Testis (tissue), 3 donors: ENCODE results near the gene DNMT3L. TPM values are rescaled to one million over a fixed set of nuclear protein-coding genes. Genes with fewer than 3 reads are reported as not detected.
"Not testable (repeated sequence)": the region's sequence is repeated elsewhere in the genome, so short reads cannot be mapped to it uniquely, and the experiment has no call there.

Experiments used
- DNase-seq: peaks from one replicate; pipeline ENCODE4 v3.0.0-alpha.2; 2019
- H3K27ac ChIP-seq, 2 donors: fragments of 200-600 bp; sonication (generic); one replicate each; pipeline ENCODE4 v1.5.1; 2019
- H3K27me3 ChIP-seq: fragments of 200-600 bp; sonication (generic); one replicate; pipeline ENCODE4 v1.5.1; 2019
- H3K36me3 ChIP-seq: fragments of 200-600 bp; sonication (generic); one replicate; pipeline ENCODE4 v1.5.1; 2017; ENCODE audit warnings: low read depth; ENCODE audit errors: missing control alignments
- H3K4me1 ChIP-seq: fragments of 200-600 bp; sonication (generic); one replicate; pipeline ENCODE4 v1.5.1; 2019
- H3K4me3 ChIP-seq, 2 donors: fragments of 200-600 bp; sonication (generic); one replicate each; pipeline ENCODE4 v1.5.1; 2017 to 2019
- H3K9me3 ChIP-seq: fragments of 200-600 bp; sonication (generic); one replicate; pipeline ENCODE4 v1.5.1; 2017
- CTCF ChIP-seq, 3 experiments: fragments of 450-650 bp in 2 of 3; fragments of 200-600 bp in 1 of 3; sonication (generic) in 1 of 3; IDR thresholded peaks; one replicate each; pipeline ENCODE4 v1.5.1; 2016 to 2019; ENCODE audit warnings: antibody characterized with exemption in 3 of 3, mild to moderate bottlenecking in 2 of 3, moderate library complexity in 1 of 3
- POLR2A ChIP-seq: fragments of 450-650 bp; IDR thresholded peaks from one replicate; pipeline ENCODE4 v1.6.1; 2017; ENCODE audit warnings: antibody characterized with exemption, mild to moderate bottlenecking, moderate library complexity
- WGBS, 2 donors: methylation state at CpG; one replicate each; pipeline ENCODE4 v1.1.5; 2018; 5-methylcytosine and 5-hydroxymethylcytosine counted together
- intact Hi-C: fragments of 100-400 bp; cut with DNase I; formaldehyde crosslinking; loops from one replicate; pipeline ENCODE4 v1.15.1; 2023; ENCODE audit warnings: low total_unique reads
- polyA plus RNA-seq: library from polyadenylated mRNA; stranded (reverse); fragments of 350-450 nt; fragmentation: Illumina TruSeq; extraction: RNeasy Lipid Tissue Mini Kit (QIAGEN cat#74804); gene quantifications from one replicate; pipeline ENCODE4 v1.2.3, GENCODE V29; 2014; ENCODE audit warnings: low read depth, low replicate concordance; ENCODE audit not compliant: insufficient read depth
- total RNA-seq, 2 donors: library from RNA; depleted of rRNA; stranded (reverse); fragments of >200 nt; gene quantifications; one replicate each; pipeline ENCODE4 v1.2.3, GENCODE V29; 2016

Gene DNMT3L
- total and polyA plus RNA-seq, 3 donors from 2014 or later = 0.24 to 0.87 (median 0.71) TPM

- no peak for DNase-seq
- WGBS, 2 donors = 86 to 87% methylated on average over 23 to 29 of the region's 29 CpGs
- no peak for TF ChIP-seq CTCF (IDR thresholded peaks at IDR 0.05)
- no peak for TF ChIP-seq POLR2A
- Histone ChIP-seq H3K4me3 (no peak overlapping the region), H3K4me1 (no peaks in the 10 kb centered on the region), H3K36me3 (no peaks in the 10 kb centered on the region), H3K9me3 (no peaks in the 10 kb centered on the region), H3K27ac (no peak overlapping the region), H3K27me3 (no peaks in the 10 kb centered on the region)
- intact Hi-C loops = no loop called here
Measured at GRCh38 chr21:44253832-44254710, 7.6 kb downstream of the DNMT3L start.

GRCh38 chr21:44249204-44250037 is 12.3 kb downstream of the DNMT3L start:
- H3K36me3 ChIP-seq, H3K4me1 ChIP-seq, H3K9me3 ChIP-seq, H3K27me3 ChIP-seq, DNase-seq, intact Hi-C loops, H3K4me3 ChIP-seq, H3K27ac ChIP-seq: not testable (repeated sequence)
- no CpG with 5 or more reads among the region's 33 CpGs for WGBS, 2 donors

GRCh38 chr21:44247904-44248303 is 13.8 kb downstream of the DNMT3L start:
- H3K9me3 ChIP-seq, H3K27me3 ChIP-seq, H3K27ac ChIP-seq, H3K36me3 ChIP-seq, H3K4me1 ChIP-seq, H3K4me3 ChIP-seq, intact Hi-C loops, DNase-seq: not testable (repeated sequence)
- no CpG with 5 or more reads among the region's 17 CpGs for WGBS, 2 donors

GRCh38 chr21:44243980-44244379 is 17.7 kb downstream of the DNMT3L start:
- intact Hi-C loops, DNase-seq, H3K27ac ChIP-seq, H3K36me3 ChIP-seq, H3K9me3 ChIP-seq, H3K4me3 ChIP-seq, H3K27me3 ChIP-seq, H3K4me1 ChIP-seq: not testable (repeated sequence)
- no CpG with 5 or more reads among the region's 15 CpGs for WGBS, 2 donors

GRCh38 chr21:44241281-44241680 is 20.4 kb downstream of the DNMT3L start:
- WGBS, 2 donors = no CpG with 5 or more reads among the region's 27 CpGs
- H3K4me1 ChIP-seq, H3K9me3 ChIP-seq, H3K27ac ChIP-seq, DNase-seq, H3K27me3 ChIP-seq, intact Hi-C loops, H3K36me3 ChIP-seq, H3K4me3 ChIP-seq: not testable (repeated sequence)

- H3K36me3 ChIP-seq, H3K27ac ChIP-seq, H3K27me3 ChIP-seq, DNase-seq, H3K9me3 ChIP-seq, intact Hi-C loops, H3K4me3 ChIP-seq, H3K4me1 ChIP-seq: not testable (repeated sequence)
- WGBS, 2 donors = no CpG with 5 or more reads among the region's 53 CpGs
Measured at GRCh38 chr21:44240842-44241241, 20.9 kb downstream of the DNMT3L start, which contains the start of gene ICOSLG. Gene ICOSLG, minus strand, starts transcription at chr21:44240943. Its CDS starts 126 bp downstream, at chr21:44240817.

- DNase-seq, intact Hi-C loops, H3K27ac ChIP-seq, H3K4me1 ChIP-seq, H3K4me3 ChIP-seq, H3K27me3 ChIP-seq, H3K9me3 ChIP-seq, H3K36me3 ChIP-seq: not testable (repeated sequence)
- no CpG with 5 or more reads among the region's 46 CpGs for WGBS, 2 donors
Measured at GRCh38 chr21:44240353-44240752, 21.3 kb downstream of the DNMT3L start.

GRCh38 chr21:44229561-44229960 is 32.1 kb downstream of the DNMT3L start:
- H3K9me3 ChIP-seq, H3K27ac ChIP-seq, H3K36me3 ChIP-seq, DNase-seq, H3K27me3 ChIP-seq, intact Hi-C loops, H3K4me1 ChIP-seq, H3K4me3 ChIP-seq: not testable (repeated sequence)
- WGBS, 2 donors = no CpG with 5 or more reads among the region's 22 CpGs

- DNase-seq, H3K36me3 ChIP-seq, H3K27ac ChIP-seq, H3K9me3 ChIP-seq, intact Hi-C loops, H3K27me3 ChIP-seq, H3K4me3 ChIP-seq, H3K4me1 ChIP-seq: not testable (repeated sequence)
- WGBS, 2 donors = no CpG with 5 or more reads among the region's 13 CpGs
Measured at GRCh38 chr21:44228109-44228508, 33.6 kb downstream of the DNMT3L start.

- H3K36me3 ChIP-seq, H3K9me3 ChIP-seq, H3K4me1 ChIP-seq, H3K4me3 ChIP-seq, H3K27ac ChIP-seq, DNase-seq, intact Hi-C loops, H3K27me3 ChIP-seq: not testable (repeated sequence)
- no CpG with 5 or more reads among the region's 9 CpGs for WGBS, 2 donors
Measured at GRCh38 chr21:44227614-44228013, 34.1 kb downstream of the DNMT3L start.

- H3K36me3 ChIP-seq, DNase-seq, H3K27ac ChIP-seq, H3K27me3 ChIP-seq, H3K4me3 ChIP-seq, intact Hi-C loops, H3K9me3 ChIP-seq, H3K4me1 ChIP-seq: not testable (repeated sequence)
- WGBS, 2 donors = no CpG with 5 or more reads among the region's 6 CpGs
Measured at GRCh38 chr21:44225605-44226004, 36.1 kb downstream of the DNMT3L start.
